GM12872 (cell line): ENCODE data around the gene KLF6.

Source experiments
- TF ChIP-seq, protein P1 (sequence below): IDR thresholded peaks from 3 replicates; pipeline ENCODE4 v1.5.1; 2011; ENCODE audit warnings: low read depth, mild to moderate bottlenecking, low read length, moderate library complexity; ENCODE audit not compliant: insufficient read depth

Gene KLF6

GRCh38 chr10:3748484-3748883 is 36.5 kb downstream of the KLF6 start:
- TF ChIP-seq, protein P1, sequence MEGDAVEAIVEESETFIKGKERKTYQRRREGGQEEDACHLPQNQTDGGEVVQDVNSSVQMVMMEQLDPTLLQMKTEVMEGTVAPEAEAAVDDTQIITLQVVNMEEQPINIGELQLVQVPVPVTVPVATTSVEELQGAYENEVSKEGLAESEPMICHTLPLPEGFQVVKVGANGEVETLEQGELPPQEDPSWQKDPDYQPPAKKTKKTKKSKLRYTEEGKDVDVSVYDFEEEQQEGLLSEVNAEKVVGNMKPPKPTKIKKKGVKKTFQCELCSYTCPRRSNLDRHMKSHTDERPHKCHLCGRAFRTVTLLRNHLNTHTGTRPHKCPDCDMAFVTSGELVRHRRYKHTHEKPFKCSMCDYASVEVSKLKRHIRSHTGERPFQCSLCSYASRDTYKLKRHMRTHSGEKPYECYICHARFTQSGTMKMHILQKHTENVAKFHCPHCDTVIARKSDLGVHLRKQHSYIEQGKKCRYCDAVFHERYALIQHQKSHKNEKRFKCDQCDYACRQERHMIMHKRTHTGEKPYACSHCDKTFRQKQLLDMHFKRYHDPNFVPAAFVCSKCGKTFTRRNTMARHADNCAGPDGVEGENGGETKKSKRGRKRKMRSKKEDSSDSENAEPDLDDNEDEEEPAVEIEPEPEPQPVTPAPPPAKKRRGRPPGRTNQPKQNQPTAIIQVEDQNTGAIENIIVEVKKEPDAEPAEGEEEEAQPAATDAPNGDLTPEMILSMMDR: no peak

- TF ChIP-seq, protein P1: no peak
Measured at GRCh38 chr10:3747984-3748383, 37.0 kb downstream of the KLF6 start.

DNA sequence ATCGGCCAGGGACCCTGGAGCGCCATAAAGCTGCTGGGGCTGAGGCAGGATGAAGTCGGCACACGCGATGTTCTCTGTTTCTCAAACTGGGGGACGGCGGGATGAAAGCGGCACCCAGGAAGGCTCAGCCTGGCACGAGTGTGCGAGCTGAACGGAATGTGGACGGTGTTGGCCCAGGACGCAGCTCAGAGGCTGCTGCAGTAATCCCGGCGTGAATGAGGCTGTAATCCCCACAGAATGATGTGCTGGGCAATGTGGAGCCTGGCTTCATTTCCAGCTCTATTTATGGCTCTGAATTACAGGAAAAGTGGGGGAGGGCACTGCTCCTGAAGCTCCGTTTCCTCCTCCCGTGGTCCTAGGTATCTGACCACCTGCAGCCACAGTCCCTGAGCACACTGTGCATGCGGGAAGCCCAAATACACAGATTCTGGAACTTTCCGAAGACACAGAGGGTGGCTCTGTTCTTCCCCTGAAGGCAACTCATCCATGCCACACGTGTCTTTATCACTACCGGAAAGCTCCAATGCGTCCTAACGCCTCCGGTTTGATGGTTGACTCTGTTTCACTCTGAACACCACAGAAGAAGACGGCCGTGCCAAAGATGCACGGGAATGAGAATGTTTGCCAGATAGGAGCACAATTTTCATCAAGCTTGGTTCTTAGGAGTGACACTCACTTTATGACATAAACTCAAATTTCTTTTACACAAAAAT is 37.6 kb downstream of the KLF6 start:
- TF ChIP-seq, protein P1: no peak

GRCh38 chr10:3746634-3747033 is 38.4 kb downstream of the KLF6 start:
- TF ChIP-seq, protein P1: no peak

DNA sequence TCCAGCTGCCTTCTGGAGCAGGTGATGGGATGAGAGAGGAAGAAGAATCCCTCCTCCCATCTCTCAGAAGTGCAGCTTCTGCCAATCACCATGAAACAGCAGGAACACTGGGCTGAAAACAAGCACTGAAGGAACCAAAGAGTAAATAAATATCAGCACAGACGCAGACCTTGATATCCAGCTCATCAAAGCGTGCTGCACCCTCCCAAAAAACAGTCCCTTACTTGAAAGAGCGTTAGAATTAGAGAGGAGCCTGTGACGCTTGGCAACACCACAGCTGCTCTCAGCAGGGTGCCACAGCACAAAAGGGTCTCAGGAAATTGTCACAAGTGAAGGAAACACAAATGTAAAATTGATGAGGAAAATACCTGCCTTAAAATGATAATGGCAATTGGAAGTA is 39.5 kb downstream of the KLF6 start:
- TF ChIP-seq, protein P1: no peak

DNA sequence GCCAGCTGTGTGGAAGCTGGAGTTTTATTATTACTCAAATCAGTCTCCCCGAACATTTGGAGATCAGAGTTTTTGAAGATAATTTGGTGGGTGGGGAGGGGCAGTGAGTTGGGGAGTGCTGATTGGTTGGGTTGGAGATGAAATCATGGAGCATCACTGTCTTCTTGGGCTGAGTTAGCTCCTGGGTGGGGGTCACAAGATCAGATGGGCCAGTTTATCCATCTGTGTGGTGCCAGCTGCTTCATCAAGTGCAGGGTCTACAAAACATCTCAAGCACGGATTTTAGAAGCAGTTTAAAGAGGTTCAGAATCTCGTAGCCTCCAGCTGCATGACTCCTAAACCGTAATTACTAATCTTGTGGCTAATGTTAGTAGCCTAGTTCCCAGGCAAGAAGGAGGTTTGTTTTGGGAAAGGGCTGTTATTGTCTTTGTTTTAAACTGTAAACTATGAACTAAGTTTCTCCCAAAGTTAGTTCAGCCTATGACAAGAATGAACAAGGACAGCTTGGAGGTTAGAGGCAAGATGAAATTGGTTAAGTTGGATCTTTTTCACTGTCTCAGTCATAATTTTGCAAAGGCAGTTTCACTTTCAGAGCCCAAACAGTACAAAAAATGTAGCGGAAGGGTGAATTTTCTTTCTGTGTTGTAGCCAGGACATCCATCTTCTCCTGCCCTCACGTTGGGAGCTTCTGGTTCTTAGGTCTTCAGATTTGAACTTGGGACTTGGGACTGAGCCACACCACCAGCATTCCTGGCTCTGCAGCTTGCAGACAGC is 43.1 kb downstream of the KLF6 start:
- TF ChIP-seq, protein P1: no peak

DNA sequence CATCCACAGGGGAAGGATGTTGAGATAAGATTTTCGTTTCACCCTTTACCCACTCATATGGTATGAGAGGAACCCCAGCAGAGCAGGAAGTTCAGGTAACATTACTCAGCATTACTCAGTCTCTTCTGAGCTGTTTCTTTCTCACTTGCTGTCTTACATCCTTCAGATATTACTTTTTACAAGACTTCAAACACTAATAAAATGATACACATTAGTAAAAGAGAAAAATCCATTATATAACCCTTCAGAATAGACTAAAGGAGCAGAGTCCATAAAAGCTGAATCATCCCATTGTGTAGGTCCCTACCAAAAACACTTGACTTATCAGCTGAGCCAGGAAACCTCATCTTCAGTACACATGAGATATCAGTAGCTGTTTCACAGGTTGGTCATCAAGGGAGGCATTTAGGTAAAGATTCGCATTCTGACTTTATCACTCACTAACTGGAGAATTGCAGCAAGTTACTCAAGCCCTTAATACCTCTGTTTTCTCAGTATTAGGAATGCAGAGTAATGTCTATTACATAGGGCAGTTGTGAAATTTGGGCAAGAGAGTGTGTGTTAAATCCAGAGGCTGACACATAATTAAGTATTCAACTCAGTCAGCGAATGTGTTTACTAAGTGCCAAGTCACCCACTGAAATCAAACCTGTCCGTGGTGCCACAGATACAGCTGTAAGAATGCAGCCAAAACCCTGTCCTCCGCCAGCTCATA is 44.7 kb downstream of the KLF6 start:
- TF ChIP-seq, protein P1: no peak
